AG10803 (cell line): ENCODE data around the gene MTX3.
A peak's percentile ranks its signal among the peaks of the same experiment; 100 is the strongest.

Source experiments
- DNase-seq: peaks from one replicate; pipeline ENCODE4 v3.0.0; 2010; ENCODE audit warnings: low read depth
- H3K4me3 ChIP-seq: 2 replicates; pipeline ENCODE4 v1.5.1; 2011; ENCODE audit warnings: mild to moderate bottlenecking, low read length, control low read depth
- CTCF ChIP-seq: conservative IDR thresholded peaks from 2 replicates; pipeline ENCODE4 v1.5.1; 2011; ENCODE audit warnings: mild to moderate bottlenecking, low read length, control low read depth, inconsistent platforms

MTX3 gene

GRCh38 chr5:79990598-79991507 is at the start of gene MTX3:
TSS of gene MTX3 (minus strand) at chr5:79991262. CDS start at chr5:79991238, 24 bp downstream.
- peak within 1 kb of the TSS; percentile 86 for H3K4me3 ChIP-seq
- no peak; the same call in 1 of the 2 replicates for TF ChIP-seq CTCF
- DNase-seq: peak; percentile 81

- no peak for TF ChIP-seq CTCF
- no peak overlapping the region for H3K4me3 ChIP-seq
- DNase-seq: no peak
These were observed 48.6 kb upstream of the MTX3 start for GRCh38 chr5:80039650-80040049.

- H3K4me3 ChIP-seq: no peak overlapping the region
- TF ChIP-seq CTCF: no peak
- DNase-seq: no peak
These were observed 46.3 kb upstream of the MTX3 start for GRCh38 chr5:80037366-80037765.

GRCh38 chr5:80036615-80037014 is 45.6 kb upstream of the MTX3 start:
- no peak for TF ChIP-seq CTCF
- DNase-seq: no peak
- H3K4me3 ChIP-seq: no peak overlapping the region

GRCh38 chr5:80035839-80036238 is 44.8 kb upstream of the MTX3 start:
- TF ChIP-seq CTCF: no peak
- no peak for DNase-seq
- no peak overlapping the region for H3K4me3 ChIP-seq

GRCh38 chr5:80034962-80035821 is 44.1 kb upstream of the MTX3 start, which contains the start of gene THBS4:
TSS of gene THBS4 (plus strand) at chr5:80035348. CDS start at chr5:80035538, 190 bp downstream.
- no peak within 1 kb of the TSS for H3K4me3 ChIP-seq
- TF ChIP-seq CTCF: no peak
- DNase-seq: no peak
